GM18870 (cell line): ENCODE measurements around the gene SLX4IP.
"Not testable (repeated sequence)": the region's sequence is repeated elsewhere in the genome, so short reads cannot be mapped to it uniquely, and the experiment has no call there.

Source experiments
- ATAC-seq: cut with Tn5 transposase; IDR thresholded peaks from one replicate; pipeline ENCODE4 v1.9.1; 2021; ENCODE audit warnings: moderate library complexity; ENCODE audit not compliant: unreplicated experiment

Gene SLX4IP

DNA sequence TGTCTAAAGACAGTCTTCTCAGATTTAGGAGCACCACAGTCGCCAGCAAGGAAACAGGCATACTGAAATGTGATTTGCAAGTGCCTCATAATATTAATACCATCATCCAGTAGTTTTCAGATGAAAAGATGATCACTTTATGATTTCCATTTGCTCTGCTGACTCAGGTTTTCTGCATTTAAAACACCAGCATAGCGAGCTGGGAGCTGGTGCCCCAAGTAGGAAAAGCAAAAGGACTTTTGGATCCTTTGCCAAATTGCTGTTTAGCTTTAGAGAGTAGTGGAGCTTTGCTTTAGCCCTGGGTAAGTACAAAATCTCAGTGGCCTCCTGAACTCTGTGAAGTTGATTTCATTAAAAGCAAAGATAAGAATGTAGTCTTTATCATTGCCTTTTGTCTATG is 160.2 kb downstream of the SLX4IP start:
- ATAC-seq = no peak

DNA sequence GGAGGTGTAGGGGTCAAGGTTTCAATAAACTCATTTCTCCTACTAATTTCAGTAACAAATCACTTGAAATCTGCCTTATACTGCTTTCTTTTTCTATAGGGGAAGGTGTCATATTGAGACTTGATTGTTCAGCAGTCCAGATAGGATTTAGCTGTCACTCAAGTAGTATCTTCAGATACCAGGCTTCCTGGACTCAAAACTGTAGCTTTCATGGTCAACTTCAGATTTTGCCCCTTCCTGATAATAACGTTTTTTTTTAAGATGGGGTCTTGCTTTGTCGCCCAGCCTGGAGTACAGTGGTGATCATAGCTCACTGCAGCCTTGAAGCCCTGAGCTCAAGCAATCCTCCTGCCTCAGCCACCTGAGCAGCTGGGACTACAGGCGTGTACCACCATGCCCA is 160.9 kb downstream of the SLX4IP start:
- ATAC-seq = no peak

DNA sequence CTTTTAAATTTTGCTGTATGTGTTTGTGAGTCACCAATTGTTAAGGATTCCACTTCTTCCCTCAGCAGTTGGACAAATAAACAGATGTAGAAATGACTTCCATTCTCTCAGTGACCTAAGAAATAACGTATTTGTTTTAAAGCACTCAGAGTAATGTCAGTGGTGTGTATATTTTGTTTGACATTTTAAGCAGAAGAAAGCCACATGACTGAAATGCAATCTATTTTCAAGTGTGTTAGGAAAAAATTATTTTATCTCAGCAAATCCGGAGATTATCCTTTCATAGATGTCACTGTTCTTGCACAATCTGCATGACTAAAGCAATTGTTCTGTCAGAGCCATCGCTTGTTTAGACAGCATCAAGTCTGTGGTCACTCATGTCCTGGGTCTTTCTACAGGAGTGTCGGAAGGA is 161.6 kb downstream of the SLX4IP start:
- no peak for ATAC-seq

- ATAC-seq = no peak
These were observed 162.5 kb downstream of the SLX4IP start for GRCh38 chr20:10597637-10598036.

GRCh38 chr20:10602221-10602871 is 167.2 kb downstream of the SLX4IP start:
- no peak for ATAC-seq

DNA sequence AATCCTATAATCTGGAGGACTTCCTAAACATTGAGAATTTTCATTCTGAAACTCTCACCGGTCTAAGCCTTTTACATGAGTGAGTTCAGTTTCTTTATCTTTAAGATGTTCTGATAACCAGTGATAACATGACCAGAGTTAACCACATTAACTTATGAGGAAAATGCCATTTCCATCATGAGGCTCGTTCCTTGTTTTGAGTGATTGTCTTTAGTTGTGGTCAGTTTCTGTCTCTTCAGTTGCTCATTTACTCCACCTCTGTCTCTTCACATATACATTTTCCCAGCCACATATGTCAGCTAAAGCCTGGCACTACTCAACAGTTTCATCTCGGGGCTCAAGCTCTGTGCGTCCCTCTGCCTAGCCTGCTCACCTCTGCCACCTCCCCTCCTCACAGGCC is 168.3 kb downstream of the SLX4IP start:
- ATAC-seq = no peak

DNA sequence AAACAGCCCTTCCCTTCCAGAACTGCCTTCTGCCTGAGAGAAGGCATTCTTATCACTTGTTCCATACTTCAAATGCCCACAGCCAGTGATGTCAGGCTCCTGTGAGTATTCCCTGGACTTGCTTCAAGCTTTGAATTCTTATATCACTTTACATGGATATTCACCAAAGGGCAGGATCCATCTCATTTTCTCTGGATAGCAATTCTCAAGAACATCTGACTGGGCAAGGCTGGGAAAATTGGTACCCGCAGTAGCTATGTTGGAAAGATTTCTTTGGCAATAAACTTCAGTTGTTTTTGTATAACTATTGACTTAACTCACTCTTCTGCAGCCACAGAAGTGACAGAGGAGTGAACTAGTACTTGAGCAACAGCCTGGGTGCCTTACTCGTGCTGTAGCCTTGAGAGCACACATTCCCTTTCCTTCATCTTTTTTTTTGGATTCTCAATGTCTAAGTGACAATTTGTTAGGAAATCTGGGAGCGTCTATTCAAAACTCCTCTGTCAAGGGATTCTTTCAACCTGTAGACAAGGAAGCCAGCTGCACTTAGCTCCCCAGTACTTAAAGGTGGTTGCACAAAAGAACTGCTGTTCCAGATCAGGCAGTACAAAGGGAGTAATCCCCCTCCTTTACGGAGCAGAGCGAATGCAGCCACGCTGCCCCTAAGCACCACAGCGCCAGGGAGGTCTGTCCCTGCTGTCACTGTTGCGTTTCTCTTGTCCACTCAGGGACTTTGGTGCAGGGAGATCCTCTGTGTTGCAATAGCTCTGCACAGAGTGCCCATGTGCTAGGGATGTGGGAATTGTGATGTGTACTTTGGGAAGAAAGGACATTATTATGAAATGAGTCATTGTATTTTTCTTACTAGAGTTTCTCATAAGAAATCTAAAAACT is 169.1 kb downstream of the SLX4IP start:
- no peak for ATAC-seq

DNA sequence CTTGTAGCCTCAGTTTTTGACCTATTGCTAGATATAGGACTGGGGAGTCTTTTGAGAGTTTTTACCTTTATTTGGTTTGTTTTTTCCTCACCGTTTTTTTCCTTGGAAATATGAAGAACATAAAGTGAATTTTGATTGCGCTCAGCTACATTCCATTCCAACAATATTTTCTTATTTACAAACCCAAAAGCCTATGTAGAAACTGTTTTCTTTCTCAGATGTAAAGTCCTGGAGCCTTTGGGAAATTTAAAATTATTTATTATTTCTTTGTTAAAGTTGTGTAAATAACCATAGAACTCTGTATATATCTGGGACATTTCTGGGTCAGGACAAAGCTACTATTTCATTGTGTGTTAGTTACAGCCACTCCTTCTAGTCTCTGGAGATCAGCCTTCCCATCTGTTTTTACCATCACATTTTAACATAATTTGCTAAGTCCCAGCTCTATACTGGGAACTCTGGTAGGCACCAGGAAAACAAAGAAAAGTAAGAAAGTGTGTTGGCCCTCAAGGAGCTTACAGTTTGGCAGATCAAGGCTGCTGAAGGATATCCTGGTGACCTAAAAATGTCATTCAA is 169.8 kb downstream of the SLX4IP start:
- no peak for ATAC-seq

- no peak for ATAC-seq
These were observed 170.6 kb downstream of the SLX4IP start for GRCh38 chr20:10605547-10606195.

DNA sequence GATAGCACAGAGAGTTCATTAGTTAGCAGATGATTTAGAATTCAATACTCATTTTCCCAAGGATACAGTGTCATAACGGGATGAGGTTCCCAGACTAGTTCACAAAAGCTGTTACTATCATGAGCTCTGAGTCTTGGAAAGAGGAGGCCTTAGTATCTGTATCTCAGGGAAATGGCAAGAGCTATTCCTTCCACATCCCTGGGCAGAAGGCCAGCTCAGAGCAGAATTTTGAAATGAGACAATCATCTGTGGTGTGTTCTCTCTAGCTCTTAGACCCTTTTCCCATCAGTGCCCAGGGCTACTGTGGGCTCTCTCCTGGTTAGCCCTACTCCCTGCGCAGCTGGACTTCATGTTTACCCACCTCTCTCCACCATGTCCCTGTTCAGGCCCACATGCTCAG is 174.2 kb downstream of the SLX4IP start:
- no peak for ATAC-seq

DNA sequence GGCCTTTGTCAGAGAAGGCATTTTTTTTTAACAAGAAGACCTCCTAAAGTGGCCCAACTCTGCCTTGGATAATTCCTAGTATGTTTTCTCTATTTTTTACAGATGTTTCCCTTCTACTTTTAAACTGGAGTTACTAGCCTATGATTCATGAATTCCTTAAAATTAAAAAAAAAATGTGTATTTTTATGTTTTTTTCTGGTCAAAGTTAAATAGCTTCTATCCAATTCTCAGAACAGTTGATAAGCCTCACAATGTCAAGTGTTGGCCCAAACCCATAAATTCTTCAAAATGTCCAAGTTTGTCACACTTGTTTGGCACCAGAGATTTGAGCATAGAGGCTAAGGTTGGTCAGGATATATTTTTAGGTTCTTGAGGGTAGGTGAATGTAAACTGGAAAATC is 174.7 kb downstream of the SLX4IP start:
- ATAC-seq = no peak

- no peak for ATAC-seq
These were observed 175.1 kb downstream of the SLX4IP start for GRCh38 chr20:10610251-10610650.

DNA sequence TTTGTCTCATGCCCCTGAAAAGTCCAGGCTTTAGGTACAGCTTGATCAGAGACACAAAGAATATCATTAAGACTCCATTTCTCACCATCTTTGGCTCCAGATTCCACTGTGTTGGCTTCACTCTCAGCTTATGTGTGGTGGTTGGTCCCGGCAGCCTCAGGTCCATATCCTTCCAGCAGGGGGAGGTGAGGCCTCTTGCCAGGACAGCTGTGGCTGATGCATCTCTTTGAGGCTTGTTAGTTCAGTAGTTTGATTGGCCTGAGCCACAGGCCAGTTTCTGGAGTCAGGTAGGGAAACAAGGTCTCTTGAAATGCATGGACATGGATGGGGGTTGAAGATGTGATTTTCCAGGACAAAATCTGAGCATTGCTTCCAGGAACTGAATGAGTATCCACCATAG is 176.3 kb downstream of the SLX4IP start:
- ATAC-seq = no peak

DNA sequence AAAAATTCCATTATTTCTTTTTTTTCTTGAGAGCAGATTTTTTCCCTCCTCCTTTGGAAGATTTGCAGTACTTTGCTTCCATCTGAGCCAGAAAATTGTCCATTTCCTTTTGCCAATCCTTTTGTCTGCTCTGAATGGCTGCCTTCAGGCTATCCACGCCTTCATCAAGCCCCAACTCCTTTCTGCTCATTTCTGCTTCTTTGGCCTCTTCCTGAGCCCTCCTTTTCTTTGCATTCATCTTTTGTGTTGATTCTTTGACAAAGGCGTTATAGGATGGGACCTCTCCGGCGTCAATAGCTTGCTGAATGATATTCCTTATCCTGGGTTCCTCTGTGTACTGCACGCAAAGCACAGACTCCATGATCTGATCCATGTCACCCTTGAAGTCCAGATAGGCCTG is 178.3 kb downstream of the SLX4IP start:
- ATAC-seq = not testable (repeated sequence)

DNA sequence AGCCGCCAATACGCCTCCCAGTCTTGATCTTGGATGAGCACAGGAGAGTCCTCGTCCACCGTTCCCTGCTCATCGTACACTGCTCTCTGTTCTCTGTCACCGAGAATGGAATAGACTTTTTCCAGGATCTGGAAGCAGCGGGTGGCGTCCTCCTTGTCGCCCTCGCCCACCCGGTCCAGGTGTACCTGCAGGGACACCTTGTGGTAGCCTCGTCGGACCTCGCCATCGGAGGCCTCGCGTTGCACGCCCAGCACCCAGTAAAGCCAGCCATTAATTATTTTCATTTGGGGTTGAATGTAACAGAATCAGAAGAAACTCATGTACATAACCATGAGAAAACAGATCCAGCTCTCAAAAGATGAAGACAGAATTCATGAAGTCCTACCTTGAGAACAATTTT is 178.8 kb downstream of the SLX4IP start:
- no peak for ATAC-seq

GRCh38 chr20:10616212-10616611 is 181.1 kb downstream of the SLX4IP start:
- no peak for ATAC-seq

DNA sequence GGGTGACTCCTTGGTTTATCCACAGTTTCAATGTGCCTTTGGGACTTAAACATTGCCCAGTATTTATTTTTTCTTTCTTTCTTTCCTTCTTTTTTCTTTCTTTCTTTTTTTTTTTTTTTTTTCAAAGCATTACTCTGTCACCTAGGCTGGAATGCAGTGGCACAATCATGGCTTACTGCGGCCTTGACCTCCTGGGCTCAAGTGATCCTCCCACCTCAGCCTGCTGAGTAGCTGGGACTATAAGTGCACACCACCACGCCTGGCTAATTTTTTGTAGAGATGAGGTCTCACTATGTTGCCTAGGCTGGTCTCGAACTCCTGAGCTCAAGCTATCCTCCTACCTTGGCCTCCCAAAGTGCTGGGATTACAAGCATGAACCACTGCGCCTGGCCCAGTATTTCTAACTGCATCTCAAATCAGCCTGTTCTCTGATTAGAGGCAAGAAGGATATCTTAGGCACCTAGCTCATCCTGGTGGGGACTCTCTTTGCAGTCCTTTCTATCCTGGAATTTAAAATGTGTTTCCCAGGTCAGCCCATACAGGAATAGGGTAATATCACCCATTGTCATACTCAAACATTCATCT is 182.5 kb downstream of the SLX4IP start:
- ATAC-seq = not testable (repeated sequence)

DNA sequence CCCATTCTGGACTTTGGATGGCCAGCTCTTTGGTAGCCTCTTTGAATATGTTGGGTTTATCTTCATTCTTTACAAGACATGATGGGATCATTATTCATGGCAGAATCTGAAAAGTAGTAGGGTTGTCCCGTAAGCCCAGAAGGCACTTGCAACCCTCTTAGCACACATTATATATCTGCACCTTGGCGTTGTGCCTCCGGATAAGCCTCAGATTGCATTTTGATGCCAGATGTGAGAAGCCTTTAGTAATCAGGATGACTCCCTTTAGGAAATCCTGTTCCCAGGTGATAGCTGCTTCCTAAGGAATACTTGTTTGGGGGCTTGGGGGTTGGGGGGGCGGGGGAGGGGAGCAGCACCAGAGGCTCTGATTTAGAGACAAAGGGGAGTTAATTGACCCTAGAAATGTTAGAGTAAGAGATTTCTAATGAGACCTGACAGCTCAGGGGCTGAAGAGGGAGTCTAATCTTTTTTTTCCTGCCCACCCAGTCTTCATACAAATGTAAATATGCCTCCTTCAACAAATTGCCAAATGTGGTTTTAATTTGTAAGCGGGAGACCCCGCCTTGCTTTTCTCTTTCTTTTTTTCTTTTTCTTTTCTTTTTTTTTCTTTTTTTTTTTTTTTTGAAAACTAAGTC is 183.6 kb downstream of the SLX4IP start:
- no peak for ATAC-seq

- ATAC-seq = no peak
These were observed 184.3 kb downstream of the SLX4IP start for GRCh38 chr20:10619427-10619826.

DNA sequence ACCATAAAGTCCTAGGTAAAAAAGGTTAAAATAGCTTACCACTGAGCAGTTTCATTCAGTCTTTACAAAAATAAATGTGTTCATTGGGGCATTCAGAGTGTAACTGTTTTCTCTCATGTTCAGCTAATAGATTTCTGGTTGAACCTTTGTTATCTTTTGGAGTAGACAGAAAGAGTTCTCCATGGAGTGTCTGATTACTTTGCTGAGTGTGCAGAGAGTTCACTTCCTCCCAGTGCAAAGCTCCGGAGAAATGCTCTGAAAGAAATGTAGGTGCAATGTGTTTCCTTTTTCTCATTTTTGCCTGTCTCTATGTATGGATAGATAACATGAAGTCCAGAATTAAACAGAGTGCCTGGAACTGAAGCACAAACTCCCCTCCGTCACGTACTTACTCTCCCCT is 186.0 kb downstream of the SLX4IP start:
- ATAC-seq = no peak
